HCT116 (cell line): Measurements from ENCODE around the gene CLIC6. TPM values are rescaled to one million over a fixed set of nuclear protein-coding genes. Genes with fewer than 3 reads are reported as not detected.

Experiments
- ATAC-seq: fragments of 200-7000 bp; cut with Tn5 transposase; 2 replicates; pipeline ENCODE4 v1.9.1; 2020; ENCODE audit warnings: mild to moderate bottlenecking, moderate library complexity
- BruUV-seq: library from RNA; stranded (reverse); fragments of 400-500 nt; replicated peaks from 2 replicates; lab custom pipeline; 2021; lab: Mats Ljungman, UMichigan
- CTCF ChIA-PET: fragments of 300-600 bp; sonication (Branson Sonifier 250); formaldehyde crosslinking; loops from one replicate; lab custom pipeline; 2021; ENCODE audit warnings: antibody characterized with exemption; lab: Charles Lee
- POLR2A ChIA-PET: fragments of 300-600, 350-600 bp; sonication (Branson Sonifier 250); formaldehyde crosslinking; loops from one replicate; lab custom pipeline; 2021; ENCODE audit warnings: antibody characterized with exemption; lab: Charles Lee
- RAD21 ChIA-PET, 2 experiments: fragments of 300-600 bp; sonication (Branson Sonifier 250); formaldehyde crosslinking; loops; one replicate each; lab custom pipeline; 2023; ENCODE audit warnings: low total read pairs in 2 of 2; ENCODE audit not compliant: uncharacterized antibody in 2 of 2, unreplicated experiment in 2 of 2, low non-redundant PET in 1 of 2; lab: Charles Lee
- DNase-seq: peaks from one replicate; pipeline ENCODE4 v3.0.0-alpha.2; 2010; ENCODE audit warnings: low read depth, low spot score
- H2AFZ ChIP-seq: fragments of 200-600 bp; shearing (Covaris generic), sonication (generic); 2 replicates; pipeline ENCODE4 v1.6.1; 2017; ENCODE audit warnings: low read depth, mixed run types, mixed read lengths, antibody characterized with exemption, low read length; ENCODE audit not compliant: poor library complexity, severe bottlenecking
- H3K27ac ChIP-seq: 2 replicates; pipeline ENCODE4 v1.5.1; 2012; ENCODE audit warnings: low read depth, low read length
- H3K27me3 ChIP-seq: fragments of 200-600 bp; sonication (generic); 2 replicates; pipeline ENCODE4 v1.6.1; 2016; ENCODE audit warnings: mixed run types, low read length, mixed read lengths; ENCODE audit not compliant: insufficient read depth
- H3K36me3 ChIP-seq, 2 experiments: fragments of 200-500 bp in 1 of 2; fragments of 200-600 bp in 1 of 2; sonication (Bioruptor generic) in 1 of 2; sonication (generic) in 1 of 2; 2 replicates each; pipeline versions ENCODE4 v1.5.1 to v1.6.1; 2014 to 2016; ENCODE audit warnings: low read length in 2 of 2, inconsistent platforms in 1 of 2, mixed read lengths in 1 of 2, mixed run types in 1 of 2; ENCODE audit not compliant: insufficient read depth in 2 of 2, control insufficient read depth in 1 of 2
- H3K4me1 ChIP-seq, 2 experiments: fragments of 200-600 bp in 1 of 2; sonication (generic) in 1 of 2; 2 replicates each; pipeline versions ENCODE4 v1.5.1 to v1.6.1; 2012 to 2017; ENCODE audit warnings: low read length in 2 of 2, inconsistent platforms in 1 of 2, mild to moderate bottlenecking in 1 of 2, mixed read lengths in 1 of 2, mixed run types in 1 of 2, moderate library complexity in 1 of 2; ENCODE audit not compliant: insufficient read depth in 2 of 2, control insufficient read depth in 1 of 2
- H3K4me2 ChIP-seq: fragments of 200-600 bp; sonication (generic); 2 replicates; pipeline ENCODE4 v1.6.1; 2017; ENCODE audit warnings: mixed run types, low read length, mixed read lengths
- H3K4me3 ChIP-seq, 2 experiments: fragments of 200-600 bp in 1 of 2; sonication (generic) in 1 of 2; replicated peaks in 1 of 2; 2 replicates each; pipeline ENCODE4 v1.5.1; 2011 to 2016; ENCODE audit warnings: low read length in 2 of 2, control low read depth in 1 of 2, low read depth in 1 of 2, mild to moderate bottlenecking in 1 of 2, mixed read lengths in 1 of 2, mixed run types in 1 of 2
- H3K79me2 ChIP-seq: fragments of 200-600 bp; sonication (generic); 2 replicates; pipeline ENCODE4 v1.6.1; 2017; ENCODE audit warnings: mild to moderate bottlenecking, mixed run types, low read length, moderate library complexity, mixed read lengths; ENCODE audit not compliant: insufficient read depth
- H3K9ac ChIP-seq: fragments of 200-600 bp; sonication (generic); 2 replicates; pipeline ENCODE4 v1.6.1; 2016; ENCODE audit warnings: low read length, mixed read lengths
- H3K9me2 ChIP-seq: fragments of 200-600 bp; sonication (generic), shearing (Covaris generic); 2 replicates; pipeline ENCODE4 v1.6.1; 2017; ENCODE audit warnings: mixed run types, mild to moderate bottlenecking, moderate library complexity; ENCODE audit not compliant: insufficient read depth
- H3K9me3 ChIP-seq, 2 experiments: fragments of 200-500 bp in 1 of 2; fragments of 200-600 bp in 1 of 2; sonication (Bioruptor generic) in 1 of 2; sonication (generic) in 1 of 2; 2 replicates each; pipeline ENCODE4 v1.6.1; 2014 to 2017; ENCODE audit warnings: low read length in 2 of 2, mixed read lengths in 2 of 2, inconsistent platforms in 1 of 2, low read depth in 1 of 2, mild to moderate bottlenecking in 1 of 2, mixed run types in 1 of 2, moderate library complexity in 1 of 2; ENCODE audit not compliant: control insufficient read depth in 1 of 2, insufficient read depth in 1 of 2
- H4K20me1 ChIP-seq: fragments of 200-600 bp; sonication (generic), shearing (Covaris generic); 2 replicates; pipeline ENCODE4 v1.6.1; 2017; ENCODE audit warnings: mixed run types, mild to moderate bottlenecking, moderate library complexity; ENCODE audit not compliant: insufficient read depth
- CBX3 ChIP-seq: IDR thresholded peaks from 2 replicates; pipeline ENCODE4 v1.6.1; 2012; ENCODE audit warnings: low read depth
- CEBPB ChIP-seq: IDR thresholded peaks from 2 replicates; pipeline ENCODE4 v1.6.1; 2012; ENCODE audit warnings: low read depth
- EZH2 ChIP-seq: fragments of 200-600 bp; sonication (generic); IDR thresholded peaks from 2 replicates; pipeline ENCODE4 v1.6.1; 2017; ENCODE audit warnings: antibody characterized with exemption, mixed run types
- EZH2phosphoT487 ChIP-seq: fragments of 200-600 bp; IDR thresholded peaks from 2 replicates; pipeline ENCODE4 v1.6.1; 2018; ENCODE audit warnings: antibody characterized with exemption, borderline replicate concordance
- FOSL1 ChIP-seq: IDR thresholded peaks from 2 replicates; pipeline ENCODE4 v1.6.1; 2012; ENCODE audit warnings: low read depth
- RAD21 ChIP-seq: IDR thresholded peaks from 2 replicates; pipeline ENCODE4 v1.6.1; 2012; ENCODE audit warnings: low read depth, mild to moderate bottlenecking
- SIN3A ChIP-seq: IDR thresholded peaks from 2 replicates; pipeline ENCODE4 v1.6.1; 2012; ENCODE audit warnings: low read depth
- TCF7L2 ChIP-seq: IDR thresholded peaks from 2 replicates; pipeline ENCODE4 v1.7.0; 2011; ENCODE audit warnings: borderline replicate concordance, inconsistent platforms; ENCODE audit not compliant: insufficient read depth, insufficient read length; ENCODE audit errors: extremely low read depth
- YY1 ChIP-seq: IDR thresholded peaks from 2 replicates; pipeline ENCODE4 v1.6.1; 2011; ENCODE audit warnings: low read length, low read depth, moderate library complexity, mild to moderate bottlenecking; ENCODE audit not compliant: insufficient replicate concordance; ENCODE audit errors: extremely low read depth
- ZFX ChIP-seq: fragments of 450-650 bp; IDR thresholded peaks from 2 replicates; pipeline ENCODE4 v1.6.1; 2017
- intact Hi-C: fragments of 100-400 bp; cut with micrococcal nuclease; formaldehyde crosslinking; loops from 2 replicates; pipeline ENCODE4 v1.10.0; 2022
- total RNA-seq: library from RNA; stranded (reverse); gene quantifications from one replicate; pipeline ENCODE4 v1.2.1, GENCODE V29; 2021; ENCODE audit not compliant: unreplicated experiment
- TF ChIP-seq, protein P1 (sequence below): IDR thresholded peaks from 2 replicates; pipeline ENCODE4 v1.6.1; 2012; ENCODE audit warnings: low read depth
- TF ChIP-seq, protein P2 (sequence below): IDR thresholded peaks from 2 replicates; pipeline ENCODE4 v1.6.1; 2012

The CLIC6 gene
- total RNA-seq, 1 experiment from 2014 or later, result 0.05 TPM

DNA sequence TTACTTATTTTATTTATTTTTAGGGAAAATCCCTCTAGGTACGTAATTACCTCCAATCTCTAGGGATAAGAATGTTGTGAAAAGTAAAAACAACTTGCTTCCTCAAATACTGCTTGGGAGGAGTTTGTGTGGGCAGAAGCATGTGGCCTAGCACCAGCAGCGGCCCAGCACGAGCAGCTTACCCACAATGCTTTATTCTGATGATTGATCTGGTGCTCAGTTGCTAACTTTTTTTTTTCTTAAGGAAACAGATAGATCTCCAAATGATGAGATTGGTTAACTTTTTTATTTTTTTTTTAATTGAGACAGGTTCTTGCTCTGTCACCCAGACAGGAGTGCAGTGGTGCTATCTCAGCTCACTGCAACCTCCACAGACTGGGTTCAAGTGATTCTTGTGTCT is 4.2 kb downstream of the CLIC6 start:
- no peaks in the 10 kb centered on the region for H3K27me3 ChIP-seq
- CTCF ChIA-PET, result no interaction called here

DNA sequence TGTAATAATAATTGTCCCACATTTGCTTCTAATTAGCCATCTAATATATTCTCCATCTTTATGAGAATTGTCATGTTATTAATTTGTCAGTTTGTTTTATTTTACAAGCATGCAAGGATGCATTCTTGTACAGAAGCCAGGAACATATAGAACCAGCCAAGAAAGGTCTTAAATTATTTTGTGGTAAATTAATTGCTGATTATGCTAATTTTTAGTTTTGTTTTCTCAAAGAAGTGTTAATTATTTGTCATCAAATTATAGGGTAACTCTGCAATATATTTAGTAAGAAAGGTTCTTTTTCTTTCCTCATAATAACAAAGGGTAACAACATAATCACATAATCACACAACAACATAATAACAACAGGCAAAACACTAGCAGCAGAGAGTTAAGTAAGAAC is 5.7 kb downstream of the CLIC6 start:
- H3K27me3 ChIP-seq, result no peaks in the 10 kb centered on the region
- no peak overlapping the region for H3K4me2 ChIP-seq
- H3K9me2 ChIP-seq, result no peaks in the 10 kb centered on the region
- H3K9me3 ChIP-seq, result no peaks in the 10 kb centered on the region
- POLR2A ChIA-PET, result no interaction called here
- H3K79me2 ChIP-seq, result no peaks in the 10 kb centered on the region
- ATAC-seq (no peak), DNase-seq (no peak)
- no peaks in the 10 kb centered on the region for H3K36me3 ChIP-seq
- intact Hi-C loops, result no loop called here
- H3K4me1 ChIP-seq, result no peaks in the 10 kb centered on the region
- no peak overlapping the region for H3K4me3 ChIP-seq
- BruUV-seq, result no TSS peak
- H4K20me1 ChIP-seq, result no peaks in the 10 kb centered on the region
- no peak overlapping the region for H3K27ac ChIP-seq
- RAD21 ChIA-PET, result no interaction called here
- CTCF ChIA-PET, result interaction anchor here (1.0 kb wide), 1 partner anchor 8 kb away, joined by 3 read pairs; no protein-coding TSS in a partner anchor
- no peak overlapping the region for H3K9ac ChIP-seq
- no peak overlapping the region for H2AFZ ChIP-seq
- no peak for TF ChIP-seq EZH2
- no peak for TF ChIP-seq CEBPB
- TF ChIP-seq RAD21, result no peak
- TF ChIP-seq CBX3, result no peak
- TF ChIP-seq SIN3A, result no peak
- no peak for TF ChIP-seq YY1
- TF ChIP-seq, protein P1, sequence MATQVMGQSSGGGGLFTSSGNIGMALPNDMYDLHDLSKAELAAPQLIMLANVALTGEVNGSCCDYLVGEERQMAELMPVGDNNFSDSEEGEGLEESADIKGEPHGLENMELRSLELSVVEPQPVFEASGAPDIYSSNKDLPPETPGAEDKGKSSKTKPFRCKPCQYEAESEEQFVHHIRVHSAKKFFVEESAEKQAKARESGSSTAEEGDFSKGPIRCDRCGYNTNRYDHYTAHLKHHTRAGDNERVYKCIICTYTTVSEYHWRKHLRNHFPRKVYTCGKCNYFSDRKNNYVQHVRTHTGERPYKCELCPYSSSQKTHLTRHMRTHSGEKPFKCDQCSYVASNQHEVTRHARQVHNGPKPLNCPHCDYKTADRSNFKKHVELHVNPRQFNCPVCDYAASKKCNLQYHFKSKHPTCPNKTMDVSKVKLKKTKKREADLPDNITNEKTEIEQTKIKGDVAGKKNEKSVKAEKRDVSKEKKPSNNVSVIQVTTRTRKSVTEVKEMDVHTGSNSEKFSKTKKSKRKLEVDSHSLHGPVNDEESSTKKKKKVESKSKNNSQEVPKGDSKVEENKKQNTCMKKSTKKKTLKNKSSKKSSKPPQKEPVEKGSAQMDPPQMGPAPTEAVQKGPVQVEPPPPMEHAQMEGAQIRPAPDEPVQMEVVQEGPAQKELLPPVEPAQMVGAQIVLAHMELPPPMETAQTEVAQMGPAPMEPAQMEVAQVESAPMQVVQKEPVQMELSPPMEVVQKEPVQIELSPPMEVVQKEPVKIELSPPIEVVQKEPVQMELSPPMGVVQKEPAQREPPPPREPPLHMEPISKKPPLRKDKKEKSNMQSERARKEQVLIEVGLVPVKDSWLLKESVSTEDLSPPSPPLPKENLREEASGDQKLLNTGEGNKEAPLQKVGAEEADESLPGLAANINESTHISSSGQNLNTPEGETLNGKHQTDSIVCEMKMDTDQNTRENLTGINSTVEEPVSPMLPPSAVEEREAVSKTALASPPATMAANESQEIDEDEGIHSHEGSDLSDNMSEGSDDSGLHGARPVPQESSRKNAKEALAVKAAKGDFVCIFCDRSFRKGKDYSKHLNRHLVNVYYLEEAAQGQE, result no peak
- TF ChIP-seq, protein P2, sequence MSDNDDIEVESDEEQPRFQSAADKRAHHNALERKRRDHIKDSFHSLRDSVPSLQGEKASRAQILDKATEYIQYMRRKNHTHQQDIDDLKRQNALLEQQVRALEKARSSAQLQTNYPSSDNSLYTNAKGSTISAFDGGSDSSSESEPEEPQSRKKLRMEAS, result no peak

More for the DNA sequence above, 4.2 kb downstream of the CLIC6 start:
- Histone ChIP-seq H3K9ac (no peak overlapping the region), H3K9me2 (no peaks in the 10 kb centered on the region), H3K4me3 (no peak overlapping the region)
- no peak for ATAC-seq
- RAD21 ChIA-PET, result no interaction called here
- BruUV-seq, result no TSS peak
- TF ChIP-seq TCF7L2 (no peak), EZH2phosphoT487 (no peak), EZH2 (no peak), SIN3A (no peak), FOSL1 (no peak), ZFX (no peak)
- TF ChIP-seq, protein P1, result no peak
- TF ChIP-seq, all 23 proteins: peak for 0
- no peak overlapping the region for H3K27ac ChIP-seq
- POLR2A ChIA-PET, result no interaction called here
- no peak for DNase-seq
- H3K9me3 ChIP-seq, result no peaks in the 10 kb centered on the region
- intact Hi-C loops, result no loop called here
- H3K79me2 ChIP-seq, result no peaks in the 10 kb centered on the region
- no peak overlapping the region for H3K4me2 ChIP-seq
- H4K20me1 ChIP-seq, result no peaks in the 10 kb centered on the region
- no peak overlapping the region for H2AFZ ChIP-seq
- H3K4me1 ChIP-seq, result no peaks in the 10 kb centered on the region
- no peaks in the 10 kb centered on the region for H3K36me3 ChIP-seq
